NCI-H2029 treated with DMSO at 0.1 percent for 48 hours (cell line): ENCODE measurements around the gene GHDC.

ENCODE experiments used
- DNase-seq: peaks from one replicate; lab custom pipeline; 2025; lab: John Stamatoyannopoulos, UW

Gene GHDC

DNA sequence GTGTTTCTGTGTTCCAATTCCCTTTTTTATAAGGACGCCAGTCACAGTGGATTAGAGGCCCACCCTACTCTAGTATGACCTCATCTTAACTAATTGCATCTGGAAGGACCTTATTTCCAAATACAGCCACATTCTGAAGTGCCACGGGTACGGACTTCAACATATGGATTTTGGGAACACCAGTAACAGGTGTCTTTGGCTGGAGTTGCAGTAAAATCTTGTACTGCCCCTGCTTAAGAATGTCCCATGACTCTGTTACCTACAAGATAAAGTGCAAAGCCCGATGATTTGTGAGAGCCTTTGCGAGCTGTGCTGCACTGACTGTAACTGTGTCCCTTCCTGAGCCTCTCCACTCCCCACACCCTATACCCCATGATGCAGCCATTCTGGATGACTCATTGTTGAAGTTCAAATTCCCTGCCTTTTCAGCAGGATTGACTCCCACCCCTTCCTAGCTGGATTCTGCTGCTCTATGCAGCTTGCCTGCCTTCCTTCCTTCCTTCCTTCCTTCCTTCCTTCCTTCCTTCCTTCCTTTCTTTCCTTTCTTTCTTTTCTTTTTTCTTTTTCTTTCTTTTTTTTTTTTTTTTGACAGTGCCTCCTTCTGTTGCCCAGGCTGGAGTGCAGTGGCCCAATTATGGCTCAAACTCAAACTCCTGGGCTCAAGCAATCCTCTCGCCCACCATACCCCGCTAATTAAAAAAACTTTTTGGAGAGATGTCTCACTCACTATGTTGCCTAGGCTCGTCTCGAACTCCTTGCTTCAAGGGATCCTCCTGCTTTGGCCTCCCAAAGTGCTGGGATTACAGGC lies 11.2 kb downstream of the GHDC start:
- no peak for DNase-seq

DNA sequence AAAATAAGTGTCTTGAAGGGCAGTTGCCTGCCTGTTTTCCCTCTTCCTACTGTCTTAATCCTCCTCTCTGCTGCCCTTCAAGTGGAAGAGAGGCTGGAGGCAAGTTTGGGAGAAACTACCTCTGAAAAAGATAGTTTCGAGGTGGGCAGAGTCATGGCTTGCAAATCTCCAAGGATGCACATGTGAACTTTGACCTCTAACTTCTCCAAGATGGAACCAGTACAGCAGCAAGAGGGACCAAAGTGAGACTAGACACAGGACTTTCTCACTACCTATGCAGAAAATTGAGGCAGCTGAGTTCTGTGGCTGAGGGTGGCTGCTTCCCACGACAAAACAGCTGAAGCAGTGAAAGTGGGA lies 12.5 kb downstream of the GHDC start:
- no peak for DNase-seq

DNA sequence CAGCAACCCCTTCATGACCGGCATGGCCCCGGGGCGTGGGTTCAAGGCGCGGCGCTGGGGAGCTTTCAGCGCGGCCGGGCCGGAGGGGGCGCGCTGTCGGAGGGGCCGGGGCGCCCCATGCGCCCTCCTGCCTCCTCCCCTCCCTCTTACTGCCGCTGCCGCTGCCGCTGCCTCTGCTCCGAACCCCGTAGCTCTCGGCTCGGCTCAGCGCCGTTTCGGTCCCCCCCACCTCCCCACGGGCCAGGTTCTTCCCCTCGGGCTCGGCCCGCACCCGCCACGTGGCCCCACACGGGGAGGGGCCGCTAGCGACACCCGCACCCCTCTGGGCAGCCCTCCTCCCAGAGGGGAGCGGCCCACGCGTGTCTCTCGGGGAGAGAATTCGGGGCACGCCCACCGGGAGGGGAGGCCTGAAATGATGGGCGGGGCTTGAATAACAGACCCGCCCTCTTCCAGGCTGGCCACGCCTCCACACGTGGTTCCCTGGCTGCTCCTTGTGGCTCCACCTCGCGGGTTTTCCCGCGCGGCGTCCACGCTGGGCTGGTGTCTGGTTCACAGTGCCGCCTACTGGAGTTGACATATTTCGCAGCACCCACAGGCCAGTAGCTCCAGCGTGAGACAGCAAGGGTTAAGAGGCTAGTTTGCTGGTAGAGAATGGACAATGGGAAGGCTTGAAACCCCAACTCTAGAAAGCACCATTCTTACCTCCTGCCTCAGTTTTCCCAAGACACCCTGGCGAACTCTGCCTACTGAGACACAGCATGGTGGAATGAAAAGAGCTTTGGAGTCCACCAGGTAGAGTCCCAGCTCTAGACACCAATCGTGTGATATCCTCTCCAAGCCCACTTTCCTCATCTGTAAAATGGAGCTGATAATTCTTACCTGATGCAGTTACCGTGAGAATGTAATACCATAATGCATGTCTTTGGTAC lies 13.1 kb downstream of the GHDC start, which contains the start of gene KCNH4:
TSS of gene KCNH4 (minus strand) at position 221 of the 929 bp plus-strand sequence. CDS start at position 24, 197 bp downstream.
- DNase-seq: peak; percentile 37

DNA sequence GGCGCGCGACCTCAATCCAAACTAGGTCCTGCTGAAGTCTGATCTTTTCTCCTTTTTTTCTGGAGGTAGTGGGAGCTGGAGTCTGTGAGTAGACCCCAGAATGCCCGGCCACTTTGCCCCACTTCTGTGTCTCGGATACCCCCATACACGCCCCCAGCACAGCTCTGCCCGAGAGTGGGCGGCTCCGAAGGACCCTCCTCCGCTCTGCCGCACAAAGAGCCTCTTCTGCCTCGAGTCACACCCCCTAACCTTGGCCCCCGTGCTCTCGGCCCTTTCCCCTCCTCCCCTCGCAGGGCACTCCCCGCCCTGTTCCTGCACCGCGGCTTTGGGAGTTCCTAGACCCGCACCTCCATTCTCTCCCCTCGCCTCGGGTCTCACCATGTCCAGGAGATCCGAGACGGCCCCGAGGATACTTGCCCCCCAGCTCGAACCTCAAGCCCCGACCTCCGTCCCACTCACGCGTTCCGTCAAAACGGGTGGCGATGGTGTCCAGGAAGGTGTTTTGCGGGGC lies 13.8 kb downstream of the GHDC start:
- no peak for DNase-seq

DNA sequence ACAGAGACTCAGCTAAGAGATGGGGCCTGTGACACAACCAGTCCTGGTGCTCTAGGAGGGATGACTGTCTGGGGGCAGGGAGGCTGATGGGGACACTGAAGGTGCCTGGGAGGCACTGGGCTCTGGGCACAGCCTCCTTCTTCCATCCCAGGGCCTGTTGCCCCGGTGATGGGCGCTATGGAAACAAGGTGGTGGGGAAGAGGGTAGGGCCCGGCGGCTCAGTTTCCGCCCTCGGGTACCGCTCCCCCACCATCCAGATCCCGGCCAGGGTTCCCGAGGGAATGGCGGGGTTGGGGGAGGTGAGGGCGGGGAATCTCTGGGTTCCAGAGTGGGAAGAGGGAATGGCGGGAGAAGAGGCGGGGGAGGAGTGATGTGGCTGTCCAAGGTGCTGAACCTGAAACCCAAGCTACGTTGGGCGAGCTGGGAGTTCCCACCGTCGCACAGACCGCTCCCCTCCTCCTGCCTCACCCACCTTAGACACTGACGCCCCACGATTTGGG lies 14.3 kb downstream of the GHDC start:
- no peak for DNase-seq

DNA sequence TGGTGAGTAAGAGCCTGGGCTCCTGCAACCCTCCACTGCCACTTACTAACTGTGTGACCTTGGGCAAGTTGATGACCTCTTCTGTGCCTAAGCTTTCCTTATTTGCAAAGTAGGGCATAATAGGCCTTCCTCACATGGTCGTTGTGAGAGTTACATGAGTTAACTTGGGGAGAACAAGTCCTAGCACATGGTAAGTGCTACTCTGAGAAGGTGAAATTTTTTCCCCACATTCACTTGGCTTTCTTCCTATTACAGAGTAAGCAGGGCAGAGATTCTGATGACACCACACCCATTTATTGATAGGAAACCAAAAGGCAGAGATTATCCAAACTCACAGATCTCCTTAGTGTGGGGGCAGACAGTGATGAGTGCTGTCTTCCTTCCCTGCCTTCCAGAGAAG lies 15.0 kb downstream of the GHDC start:
- no peak for DNase-seq

DNA sequence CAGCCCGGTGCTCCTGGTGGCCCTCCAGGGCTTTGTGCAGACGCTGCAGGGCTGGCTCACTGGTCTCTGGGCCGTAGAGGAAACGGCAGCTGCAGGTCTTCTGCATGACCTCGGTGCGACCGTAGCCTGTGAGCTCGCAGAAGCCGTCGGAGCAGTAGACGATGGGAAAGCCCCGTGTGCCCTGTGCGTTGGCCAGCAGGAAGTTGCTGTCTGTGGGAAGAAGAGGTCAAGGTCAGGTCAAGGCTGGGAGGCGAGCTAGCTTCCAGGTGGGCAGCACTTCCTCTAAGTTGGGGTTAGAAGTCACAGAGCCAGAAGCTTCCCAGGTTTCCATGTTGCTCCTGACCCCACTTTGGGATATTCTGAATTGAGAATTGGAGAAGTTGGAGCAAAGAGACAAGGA lies 15.5 kb downstream of the GHDC start:
- DNase-seq: no peak

DNA sequence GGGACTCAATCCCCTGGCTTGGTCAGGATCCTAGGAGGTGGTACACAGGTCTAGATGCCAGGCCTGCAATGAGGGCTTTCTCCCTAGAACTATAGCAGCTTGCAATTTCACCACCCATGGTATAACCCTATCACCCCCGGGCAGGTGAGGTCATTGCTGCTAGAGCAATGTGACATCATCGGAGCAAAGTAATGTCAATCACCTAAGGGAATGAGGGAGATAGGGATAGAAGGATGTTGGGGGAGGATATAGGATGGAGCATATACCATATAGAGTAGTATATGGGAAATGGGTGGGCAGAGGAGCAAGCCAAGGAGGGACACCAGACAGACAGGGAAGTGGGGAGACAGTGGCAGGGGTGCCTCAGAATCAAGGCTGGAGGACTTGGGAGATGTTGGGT lies 16.6 kb downstream of the GHDC start:
- no peak for DNase-seq

DNA sequence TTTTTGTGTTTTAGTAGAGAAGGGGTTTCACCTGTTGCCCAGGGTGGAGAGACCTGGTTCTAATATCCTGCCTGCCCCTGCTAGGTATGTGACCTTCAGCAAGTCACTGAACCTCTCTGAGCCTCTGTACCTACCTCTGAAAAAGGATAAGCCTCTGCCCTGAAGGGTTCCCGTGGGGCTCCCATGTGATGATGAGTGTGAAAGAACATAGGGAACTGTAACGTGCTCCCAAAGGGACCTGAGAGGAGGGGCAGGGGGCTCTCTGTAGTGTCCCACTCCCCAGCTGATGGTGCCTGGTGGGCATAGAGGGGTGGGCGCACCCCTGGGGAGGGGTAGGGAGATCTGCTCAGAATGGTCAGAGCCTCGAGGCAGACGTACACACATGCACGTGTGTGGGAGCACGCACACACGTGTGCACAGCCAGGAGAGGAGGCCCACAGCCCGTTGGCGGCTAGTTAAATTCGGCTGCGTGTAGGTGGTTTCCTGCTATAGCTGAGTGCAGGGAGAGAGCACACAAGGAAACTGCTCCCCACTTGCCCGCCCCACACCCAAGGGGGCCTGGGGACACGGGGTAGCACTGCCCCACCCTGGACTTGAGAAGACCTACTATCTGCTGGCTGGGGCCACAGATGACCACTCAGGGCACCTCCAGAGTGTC lies 20.0 kb downstream of the GHDC start:
- no peak for DNase-seq

DNA sequence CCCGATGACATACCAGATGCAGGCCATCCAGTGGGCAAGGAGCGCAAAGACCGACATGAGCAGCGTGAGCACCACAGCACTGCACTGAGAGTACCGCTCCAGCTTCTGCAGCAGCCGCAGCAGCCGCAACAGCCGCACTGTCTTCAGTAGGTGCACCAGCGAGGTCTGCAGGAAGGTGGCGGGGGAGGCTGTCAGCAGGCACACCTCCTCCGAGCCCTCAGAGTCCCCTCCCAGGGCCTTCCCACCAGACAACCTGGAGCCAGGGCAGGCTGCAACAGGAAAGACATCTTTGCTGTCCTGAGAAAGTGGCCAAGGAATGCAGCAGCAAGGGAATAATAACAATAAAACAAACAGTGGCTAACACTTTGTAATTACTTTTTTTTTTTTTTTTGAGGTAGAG lies 22.5 kb downstream of the GHDC start:
- DNase-seq: no peak

DNA sequence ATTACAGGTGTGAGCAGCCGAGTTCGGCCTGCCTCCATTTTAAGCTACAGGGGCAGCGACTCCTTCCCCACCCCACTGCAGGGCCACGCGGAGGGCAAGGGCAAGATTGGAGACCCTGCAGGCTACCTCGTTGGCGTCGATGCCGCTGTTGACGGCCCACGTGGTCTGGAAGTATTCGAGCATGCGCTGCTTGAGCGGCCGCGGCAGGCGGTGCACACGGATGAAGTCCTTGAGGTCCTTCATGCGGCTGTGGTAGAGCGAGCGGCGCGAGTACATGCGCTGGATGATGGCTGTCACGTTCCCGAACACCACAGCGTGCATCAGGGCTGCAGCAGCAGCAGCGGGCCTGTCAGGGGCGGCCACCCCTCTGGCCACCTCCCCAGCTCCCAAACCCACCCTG lies 24.9 kb downstream of the GHDC start:
- DNase-seq: no peak

DNA sequence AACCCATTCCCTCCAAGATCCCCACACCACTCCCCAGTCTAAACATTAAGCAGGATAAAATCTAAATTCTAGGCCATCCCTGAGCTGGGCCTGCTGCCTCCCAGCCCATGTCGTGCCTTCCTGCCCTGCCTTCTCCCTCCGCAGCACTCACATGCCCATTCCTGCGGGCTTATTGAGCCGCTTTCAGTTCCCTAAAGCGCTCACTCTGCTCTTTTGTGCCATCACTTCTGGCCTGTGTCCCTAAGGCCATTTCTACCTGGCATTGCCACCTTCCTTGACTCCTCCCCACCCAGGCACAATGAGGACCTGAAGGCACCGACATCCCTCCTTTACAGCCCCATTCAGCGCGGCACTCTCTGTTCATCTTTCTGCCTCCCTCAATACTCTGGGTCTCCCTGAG lies 26.5 kb downstream of the GHDC start:
- no peak for DNase-seq

DNA sequence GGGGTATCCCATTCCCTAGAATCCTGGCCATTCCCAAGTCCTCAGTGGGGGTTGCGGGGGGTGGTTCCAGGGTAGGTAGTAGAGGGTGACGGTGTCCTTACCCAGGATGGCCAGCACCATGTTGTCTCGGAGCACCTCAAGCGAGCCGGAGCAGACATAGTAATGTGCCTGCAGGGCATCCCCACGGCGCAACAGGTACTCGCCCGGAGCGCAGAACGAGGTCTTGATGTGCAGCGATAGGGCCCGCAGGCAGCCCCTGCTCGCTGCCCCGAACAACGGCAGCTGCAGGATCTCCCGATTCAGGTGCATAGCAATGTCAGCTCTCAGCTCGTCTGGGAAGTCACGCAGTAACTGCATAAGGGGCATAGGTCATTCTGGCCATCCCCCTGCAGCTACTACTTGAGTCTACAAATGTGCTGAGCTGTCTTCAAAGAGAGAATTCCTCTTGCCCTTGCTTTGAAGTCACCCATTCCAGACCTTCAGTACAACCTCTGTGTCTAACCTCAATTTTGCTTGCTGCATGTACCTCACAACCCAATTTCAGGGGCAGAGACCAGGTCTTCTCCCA lies 28.0 kb downstream of the GHDC start:
- DNase-seq: no peak

DNA sequence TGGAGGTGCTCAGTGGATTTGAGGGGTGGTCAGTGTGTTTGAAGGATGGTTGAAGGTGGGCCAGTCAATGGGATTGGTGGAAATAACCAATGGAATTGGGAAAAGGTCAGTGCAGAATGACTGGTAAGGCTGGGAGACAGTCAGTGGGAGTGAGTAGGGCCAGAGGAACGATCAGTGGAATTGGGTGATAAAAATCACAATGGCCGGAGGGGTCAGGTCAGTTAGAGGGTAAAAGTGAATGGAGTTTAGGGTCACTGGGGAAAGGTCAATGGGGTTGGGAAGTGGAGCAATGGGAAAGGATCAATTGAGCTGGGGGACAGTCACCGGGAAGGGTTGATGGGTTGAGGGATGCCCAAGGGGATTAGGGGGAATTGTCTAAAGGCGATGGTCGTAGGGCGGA lies 28.5 kb downstream of the GHDC start:
- no peak for DNase-seq

DNA sequence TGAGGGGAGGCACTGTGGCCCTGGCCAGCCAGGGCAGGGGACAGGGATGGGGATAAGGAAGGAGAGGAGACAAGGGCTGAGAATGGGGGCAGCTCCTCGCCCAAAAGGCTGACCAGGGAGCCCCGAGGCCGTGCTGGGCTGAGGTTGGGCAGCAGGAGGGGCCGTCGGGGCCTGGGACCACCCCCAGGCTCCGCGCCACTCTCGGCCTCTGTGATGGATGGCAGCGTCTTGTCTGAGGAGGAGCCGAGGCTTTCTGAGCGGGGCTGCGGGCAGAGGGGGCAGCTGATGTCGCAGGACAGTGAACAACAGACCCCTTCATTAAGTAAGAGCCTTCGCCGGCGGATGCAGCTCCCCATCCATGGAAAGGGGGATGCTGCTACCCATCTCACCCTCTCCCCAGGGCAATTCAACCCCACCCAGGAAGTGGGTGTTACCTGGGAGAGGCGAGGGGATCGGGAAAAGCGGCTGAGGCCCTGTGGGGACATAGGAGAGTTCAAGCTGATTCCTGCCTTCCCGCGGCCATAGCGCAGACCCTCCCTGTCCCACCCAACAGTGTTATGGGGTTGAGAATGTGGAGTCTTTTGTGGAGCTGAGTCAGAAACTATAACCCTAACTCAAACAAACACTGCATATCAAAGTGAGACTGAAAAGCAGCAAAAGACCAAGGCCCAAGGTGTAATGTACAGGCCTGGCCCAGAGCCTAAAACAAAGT lies 30.4 kb downstream of the GHDC start:
- no peak for DNase-seq

DNA sequence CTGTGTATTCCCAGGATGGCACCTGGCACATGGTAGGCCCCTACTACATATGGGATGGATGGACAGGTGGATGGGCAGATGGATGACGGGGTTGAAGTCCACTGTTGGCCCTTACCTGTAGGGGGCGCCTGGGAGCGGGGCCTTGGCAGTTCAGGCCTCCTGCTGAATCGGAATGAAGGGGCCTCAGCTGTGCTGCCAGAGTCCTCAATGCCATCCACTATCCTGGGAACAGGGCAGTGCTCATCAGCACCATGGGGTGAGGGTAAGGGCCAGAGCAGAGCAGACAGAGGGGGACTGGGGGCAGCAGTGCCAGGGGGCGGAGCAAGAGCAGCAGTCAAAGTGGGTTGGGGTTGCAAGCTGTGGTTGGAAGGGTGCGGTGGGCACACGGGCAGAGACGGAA lies 31.2 kb downstream of the GHDC start:
- no peak for DNase-seq

DNA sequence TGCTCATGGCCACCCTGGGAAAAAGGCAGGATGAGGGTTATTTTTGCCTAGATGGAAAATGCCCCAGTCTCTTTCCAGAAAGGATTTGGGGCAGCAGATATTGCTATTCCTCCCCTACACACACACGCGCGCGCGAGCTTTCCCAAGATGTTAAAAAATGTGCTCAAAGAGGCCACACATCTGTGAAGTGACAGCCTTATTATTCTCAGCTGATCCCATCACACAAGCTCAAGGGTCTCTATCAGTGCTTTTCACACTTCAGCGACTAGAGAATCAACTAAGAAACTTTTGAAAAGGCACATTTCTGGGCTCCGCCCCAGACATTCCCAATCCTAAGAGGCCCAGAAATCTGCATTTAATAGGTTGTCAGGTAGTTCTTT lies 33.8 kb downstream of the GHDC start:
- no peak for DNase-seq

DNA sequence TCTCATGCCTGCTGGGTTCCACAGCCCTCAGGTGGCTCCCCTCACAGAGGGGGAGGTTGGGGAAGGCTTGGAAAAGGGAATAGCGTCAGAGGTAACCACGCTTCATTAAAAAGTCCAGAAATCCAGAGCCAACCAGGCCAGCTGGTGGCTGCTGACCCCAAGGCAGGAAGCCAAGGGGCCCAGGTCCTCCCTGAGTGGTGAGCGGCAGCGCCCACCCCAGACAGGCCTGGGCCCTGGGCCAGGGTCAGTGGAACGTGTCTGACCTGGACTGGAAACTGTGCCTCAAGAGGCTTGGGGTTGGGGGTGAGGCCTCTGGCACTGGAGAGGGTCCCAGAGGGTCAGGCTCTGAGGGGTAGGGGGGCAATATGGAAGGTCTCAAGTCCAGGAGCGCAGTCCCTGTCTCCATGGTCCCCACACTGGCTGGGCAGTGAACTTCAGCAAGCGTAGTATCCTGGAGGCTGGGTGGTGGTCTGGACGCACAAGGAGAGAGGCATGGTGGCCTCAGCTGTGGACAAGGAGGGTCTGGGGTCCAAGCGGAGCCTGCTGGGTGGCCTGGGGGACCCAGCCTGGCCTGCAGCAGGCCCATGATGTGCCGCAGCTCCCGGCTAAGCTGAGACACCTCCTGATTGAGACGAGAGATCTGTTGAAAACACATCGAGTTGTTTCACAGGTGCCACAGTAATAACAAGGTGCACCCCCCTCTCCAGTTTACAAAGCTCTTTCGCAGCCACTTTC lies 34.3 kb downstream of the GHDC start:
- no peak for DNase-seq

DNA sequence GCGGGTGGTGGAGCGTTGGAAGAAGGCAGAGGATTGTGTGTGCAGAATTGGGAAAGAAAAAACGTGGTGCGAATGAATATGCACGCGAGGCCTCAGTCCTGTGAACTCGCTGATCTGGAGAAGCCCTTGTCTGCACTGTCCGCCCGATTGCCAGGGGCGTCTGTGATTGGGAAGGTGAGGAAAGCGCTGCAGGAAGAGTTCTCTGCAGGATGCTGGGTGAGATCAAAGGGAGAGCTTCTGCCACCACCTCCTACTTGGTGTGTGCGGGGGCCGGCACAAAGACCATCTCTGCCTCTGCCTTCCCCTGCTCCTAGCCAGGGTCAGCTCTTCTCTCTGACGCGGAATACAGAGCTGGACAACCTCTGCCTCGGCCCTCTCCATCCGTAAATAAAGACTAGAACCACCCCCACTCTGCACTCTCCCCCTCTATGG lies 38.7 kb downstream of the GHDC start:
- no peak for DNase-seq

DNA sequence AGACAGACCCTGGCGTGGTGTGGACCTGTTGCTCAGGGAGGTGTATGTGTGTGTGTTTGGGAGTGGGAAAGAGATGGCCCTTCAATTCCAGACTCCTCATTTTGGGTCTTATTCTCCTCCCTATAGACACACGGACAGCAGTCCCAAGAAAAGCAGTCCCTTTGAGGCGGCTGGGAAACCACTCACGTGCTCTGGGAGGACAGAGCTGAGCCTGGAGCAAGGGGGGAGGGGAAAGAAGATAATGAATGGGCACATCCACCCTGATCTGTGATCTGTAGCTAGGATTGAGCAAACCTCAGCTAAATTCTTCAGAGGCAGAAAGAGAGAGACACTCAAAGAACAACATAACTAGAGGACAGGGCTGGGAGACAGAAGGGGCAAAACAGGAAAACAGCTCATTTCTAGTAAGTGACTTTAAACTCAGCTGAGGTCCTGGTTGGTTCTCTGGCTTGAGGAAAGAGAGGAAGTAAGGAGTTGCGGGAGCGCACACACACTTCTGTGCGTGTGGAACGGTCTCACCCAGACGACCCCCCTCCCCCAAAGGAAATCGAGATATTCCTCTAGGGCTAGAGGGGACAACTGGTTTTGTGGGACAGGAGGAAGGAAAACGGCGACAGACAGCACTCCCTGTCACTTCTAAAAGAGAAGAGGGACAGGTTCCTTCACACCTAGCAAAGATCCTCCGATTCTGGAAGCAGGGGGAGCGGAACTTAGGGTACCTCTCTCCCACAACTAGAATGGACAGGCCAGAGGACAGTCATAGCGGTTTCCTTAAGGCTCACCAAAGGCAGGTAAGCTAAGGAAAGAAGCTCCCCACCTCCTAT lies 40.2 kb downstream of the GHDC start:
- no peak for DNase-seq
